Measurements from ENCODE around the gene RAB11FIP4. TPM values are rescaled to one million over a fixed set of nuclear protein-coding genes. Genes with fewer than 3 reads are reported as not detected.

The RAB11FIP4 gene
- total RNA-seq, 1 experiment from 2014 or later, result 15.1 TPM

GRCh38 chr17:31499771-31500554 lies 108.5 kb downstream of the RAB11FIP4 start:
- ChIA-PET RAD21 (ENCODE audit: low non-redundant PET in 1 of 2, low total read pairs in 2 of 2, uncharacterized antibody in 2 of 2, unreplicated experiment in 2 of 2) (interaction anchor here in 1 of 2 experiments (0.6 kb wide), 1 partner anchor 93 kb away, joined by 4 read pairs; no protein-coding TSS in a partner anchor), CTCF (interaction anchor here (1.0 kb wide), 2 partner anchors 10 to 12 kb away, joined by 3 read pairs; no protein-coding TSS in a partner anchor), POLR2A (interaction anchor here (2.1 kb wide), 1 partner anchor 12 kb away, joined by 11 read pairs; no protein-coding TSS in a partner anchor)
- H3K9ac ChIP-seq (ENCODE audit: low read length), result peak overlapping the region; percentile 27
- intact Hi-C loops (cut with micrococcal nuclease), result no loop called here
- BruUV-seq (replicated peaks), result no TSS peak
- H3K4me1 ChIP-seq (ENCODE audit: control insufficient read depth in 1 of 2, insufficient read depth in 2 of 2, low read length in 2 of 2), result peaks cover 26 to 42% of the 10 kb centered on the region in 2 experiments
- no peaks in the 10 kb centered on the region for H4K20me1 ChIP-seq (ENCODE audit: insufficient read depth)
- H3K9me2 ChIP-seq (ENCODE audit: insufficient read depth), result no peaks in the 10 kb centered on the region
- peak; percentile 42 for DNase-seq (ENCODE audit: low read depth, low spot score)
- H3K79me2 ChIP-seq (ENCODE audit: insufficient read depth, low read length), result no peaks in the 10 kb centered on the region; the same call in 1 of the 2 replicates
- no peaks in the 10 kb centered on the region for H3K36me3 ChIP-seq (ENCODE audit: control insufficient read depth in 1 of 2, insufficient read depth in 2 of 2, low read length in 2 of 2)
- H3K4me3 ChIP-seq (replicated peaks in 1 of 2; ENCODE audit: low read depth in 1 of 2, low read length in 2 of 2), result peak overlapping the region in 1 of 2 experiments; percentile 46; a peak in 2 of 4 replicates
- no peaks in the 10 kb centered on the region for H3K9me3 ChIP-seq (ENCODE audit: control insufficient read depth in 1 of 2, insufficient read depth in 1 of 2, low read depth in 1 of 2, low read length in 2 of 2)
- H2AFZ ChIP-seq (ENCODE audit: low read depth, low read length, poor library complexity, severe bottlenecking), result no peak overlapping the region
- H3K4me2 ChIP-seq (ENCODE audit: low read length), result peak overlapping the region; percentile 81
- no peaks in the 10 kb centered on the region for H3K27me3 ChIP-seq (ENCODE audit: insufficient read depth, low read length)
- H3K27ac ChIP-seq (ENCODE audit: low read depth, low read length), result peak overlapping the region; percentile 13; the same call in 1 of the 2 replicates
- ATAC-seq, result peak; percentile 92
- TF ChIP-seq ELF1 (IDR thresholded peaks at IDR 0.05; ENCODE audit: borderline replicate concordance, low read depth) (no peak), CEBPB (IDR thresholded peaks at IDR 0.05; ENCODE audit: low read depth) (no peak), CTCF (IDR thresholded peaks at IDR 0.05 in 2 of 3, conservative IDR thresholded peaks at IDR 0.05 in 1 of 3; ENCODE audit: borderline replicate concordance in 1 of 3, insufficient read depth in 1 of 3, low read depth in 2 of 3, low read length in 2 of 3) (no peak), EZH2phosphoT487 (IDR thresholded peaks at IDR 0.05; ENCODE audit: borderline replicate concordance) (no peak), FOSL1 (IDR thresholded peaks at IDR 0.05; ENCODE audit: low read depth) (peak; percentile 37; the same call in 1 of the 2 replicates), ZNF274 (IDR thresholded peaks at IDR 0.05; ENCODE audit: low read depth, low read length) (no peak), REST (IDR thresholded peaks at IDR 0.05; ENCODE audit: low read depth) (no peak), EGR1 (IDR thresholded peaks at IDR 0.05; ENCODE audit: low read depth) (peak; percentile 75), ATF3 (IDR thresholded peaks at IDR 0.05) (no peak), SRF (IDR thresholded peaks at IDR 0.05; ENCODE audit: low read depth) (no peak), ZBTB33 (IDR thresholded peaks at IDR 0.05; ENCODE audit: extremely low read depth, insufficient replicate concordance, low read length) (no peak), SP1 (IDR thresholded peaks at IDR 0.05; ENCODE audit: low read depth) (peak; percentile 57), CBX3 (IDR thresholded peaks at IDR 0.05; ENCODE audit: low read depth) (no peak), EZH2 (IDR thresholded peaks at IDR 0.05) (no peak), RAD21 (IDR thresholded peaks at IDR 0.05; ENCODE audit: low read depth) (0 out of 2 replicates have a peak, but pooled peaks have one; percentile 1), TCF7L2 (IDR thresholded peaks at IDR 0.05; ENCODE audit: borderline replicate concordance, extremely low read depth, insufficient read depth, insufficient read length) (no peak), POLR2AphosphoS5 (IDR thresholded peaks at IDR 0.05; ENCODE audit: low read depth, low read length) (no peak), ZFX (IDR thresholded peaks at IDR 0.05) (no peak), JUND (IDR thresholded peaks at IDR 0.05) (0 out of 2 replicates have a peak, but pooled peaks have one; percentile 14)

All from HCT116 (cell line).